Sigmoid colon (tissue), 4 donors: ENCODE data around the gene DTNBP1.

ENCODE experiments used
- EP300 ChIP-seq, 4 donors: sonication (generic); formaldehyde crosslinking; IDR thresholded peaks; one replicate each; pipeline ENCODE4 v1.6.1; 2017; ENCODE audit warnings: antibody characterized with exemption in 4 of 4
- POLR2A ChIP-seq, 2 donors: fragments of 450-650 bp; IDR thresholded peaks; one replicate each; pipeline ENCODE4 v1.6.1; 2016; ENCODE audit warnings: antibody characterized with exemption in 2 of 2, mild to moderate bottlenecking in 2 of 2, moderate library complexity in 2 of 2
- POLR2AphosphoS5 ChIP-seq, 4 donors: sonication (generic); formaldehyde crosslinking; IDR thresholded peaks; one replicate each; pipeline ENCODE4 v1.6.1; 2017; ENCODE audit warnings: antibody characterized with exemption in 4 of 4
- TF ChIP-seq, protein P1 (sequence below), 4 experiments: fragments of 450-650 bp in 3 of 4; fragments of 200-600 bp in 1 of 4; IDR thresholded peaks; one replicate each; pipeline ENCODE4 v1.5.1; 2016 to 2019; ENCODE audit warnings: antibody characterized with exemption in 4 of 4, mild to moderate bottlenecking in 3 of 4, moderate library complexity in 2 of 4

DNA sequence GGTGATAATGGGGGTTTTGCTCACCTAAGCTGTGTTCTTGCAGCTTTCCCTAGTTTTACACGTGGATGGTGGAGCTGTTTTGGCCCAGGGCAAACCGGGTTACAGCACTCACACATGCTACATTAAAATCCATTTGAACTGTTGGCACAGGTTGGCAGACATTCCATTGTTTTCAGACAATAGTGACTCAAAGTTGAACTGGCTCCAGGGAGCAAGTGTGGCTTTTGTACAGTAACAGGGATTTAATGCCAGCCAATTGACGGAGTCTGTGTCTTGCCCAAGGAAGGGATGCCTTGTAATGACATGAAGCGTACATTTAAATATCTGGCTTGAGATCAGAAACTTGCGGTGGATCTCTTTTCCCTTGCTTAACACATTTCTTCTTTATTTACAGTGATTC is 183.1 kb downstream of the DTNBP1 start:
- TF ChIP-seq POLR2AphosphoS5 (IDR thresholded peaks at IDR 0.05) (no peak), EP300 (IDR thresholded peaks at IDR 0.05) (no peak), POLR2A (IDR thresholded peaks at IDR 0.05) (no peak)
- TF ChIP-seq, protein P1, sequence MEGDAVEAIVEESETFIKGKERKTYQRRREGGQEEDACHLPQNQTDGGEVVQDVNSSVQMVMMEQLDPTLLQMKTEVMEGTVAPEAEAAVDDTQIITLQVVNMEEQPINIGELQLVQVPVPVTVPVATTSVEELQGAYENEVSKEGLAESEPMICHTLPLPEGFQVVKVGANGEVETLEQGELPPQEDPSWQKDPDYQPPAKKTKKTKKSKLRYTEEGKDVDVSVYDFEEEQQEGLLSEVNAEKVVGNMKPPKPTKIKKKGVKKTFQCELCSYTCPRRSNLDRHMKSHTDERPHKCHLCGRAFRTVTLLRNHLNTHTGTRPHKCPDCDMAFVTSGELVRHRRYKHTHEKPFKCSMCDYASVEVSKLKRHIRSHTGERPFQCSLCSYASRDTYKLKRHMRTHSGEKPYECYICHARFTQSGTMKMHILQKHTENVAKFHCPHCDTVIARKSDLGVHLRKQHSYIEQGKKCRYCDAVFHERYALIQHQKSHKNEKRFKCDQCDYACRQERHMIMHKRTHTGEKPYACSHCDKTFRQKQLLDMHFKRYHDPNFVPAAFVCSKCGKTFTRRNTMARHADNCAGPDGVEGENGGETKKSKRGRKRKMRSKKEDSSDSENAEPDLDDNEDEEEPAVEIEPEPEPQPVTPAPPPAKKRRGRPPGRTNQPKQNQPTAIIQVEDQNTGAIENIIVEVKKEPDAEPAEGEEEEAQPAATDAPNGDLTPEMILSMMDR (IDR thresholded peaks at IDR 0.05), result no peak
